ENCODE data around the gene PVR.
A peak's percentile ranks its signal among the peaks of the same experiment; 100 is the strongest.

The PVR gene

DNA sequence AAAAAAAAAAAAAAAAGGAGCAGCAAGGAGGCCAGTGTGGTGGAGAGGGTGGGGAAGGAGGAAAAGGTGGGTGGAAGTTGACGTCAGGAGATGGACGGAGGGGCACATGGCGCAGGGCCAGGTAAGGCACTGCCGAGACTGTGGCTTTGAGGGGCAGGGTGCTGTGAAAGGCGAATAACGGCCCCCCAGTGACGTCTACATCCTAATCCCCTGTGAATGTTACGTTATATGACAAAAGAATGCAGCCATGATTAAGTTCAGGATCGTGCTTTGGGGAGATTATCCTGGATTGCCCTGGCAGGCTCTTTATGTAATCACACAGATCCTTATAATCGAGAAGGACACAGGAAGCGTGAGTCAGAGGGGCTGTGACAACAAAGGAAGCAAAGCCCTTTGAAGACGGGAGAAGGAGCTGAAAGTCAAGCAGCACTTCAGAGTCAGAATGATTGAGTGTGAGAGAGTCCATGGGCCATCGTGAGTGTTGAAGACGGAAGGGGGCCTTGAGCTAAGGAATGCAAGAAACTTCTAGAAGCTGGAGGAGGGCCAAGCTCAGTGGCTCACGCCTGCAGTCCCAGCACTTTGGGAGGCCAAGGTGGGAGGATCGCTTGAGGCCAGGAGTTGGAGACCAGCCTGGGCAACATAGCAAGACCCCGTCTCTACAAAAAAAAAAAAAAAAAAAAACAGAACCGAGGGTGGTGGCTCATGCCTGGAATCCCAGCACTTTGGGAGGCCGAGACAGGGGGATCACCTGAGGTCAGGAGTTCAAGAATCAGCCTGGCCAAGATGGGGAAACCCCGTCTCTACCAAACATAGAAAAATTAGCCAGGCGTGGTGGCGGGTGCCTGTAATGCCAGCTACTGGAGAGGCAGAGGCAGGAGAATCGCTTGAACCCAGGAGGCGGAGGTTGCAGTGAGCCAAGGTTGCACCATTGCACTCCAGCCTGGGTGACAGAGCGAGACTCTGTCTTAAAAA is 41.5 kb downstream of the PVR start:
- peak overlapping the region; percentile 60 for H3K4me2 ChIP-seq (ENCODE audit: low read length)
- no peaks in the 10 kb centered on the region for H4K20me1 ChIP-seq (ENCODE audit: control insufficient read depth, insufficient read depth, low read depth, low read length)
- H3K27ac ChIP-seq (ENCODE audit: low read depth, low read length) = no peak overlapping the region
- peaks cover 11% of the 10 kb centered on the region for H3K27me3 ChIP-seq (ENCODE audit: control insufficient read depth, low read length)
- no peaks in the 10 kb centered on the region for H3K9me3 ChIP-seq (ENCODE audit: control insufficient read depth, insufficient read depth, low read length)
- no peaks in the 10 kb centered on the region for H3K9me2 ChIP-seq (replicated peaks; ENCODE audit: control insufficient read depth, low read length)
- no peaks in the 10 kb centered on the region for H3F3A ChIP-seq (ENCODE audit: control insufficient read depth, insufficient read depth)
- H3K4me1 ChIP-seq (ENCODE audit: control insufficient read depth, low read length) = peaks cover 19% of the 10 kb centered on the region
- peak overlapping the region; percentile 56 for H3K4me3 ChIP-seq (ENCODE audit: low read length)
- TF ChIP-seq, protein P1, sequence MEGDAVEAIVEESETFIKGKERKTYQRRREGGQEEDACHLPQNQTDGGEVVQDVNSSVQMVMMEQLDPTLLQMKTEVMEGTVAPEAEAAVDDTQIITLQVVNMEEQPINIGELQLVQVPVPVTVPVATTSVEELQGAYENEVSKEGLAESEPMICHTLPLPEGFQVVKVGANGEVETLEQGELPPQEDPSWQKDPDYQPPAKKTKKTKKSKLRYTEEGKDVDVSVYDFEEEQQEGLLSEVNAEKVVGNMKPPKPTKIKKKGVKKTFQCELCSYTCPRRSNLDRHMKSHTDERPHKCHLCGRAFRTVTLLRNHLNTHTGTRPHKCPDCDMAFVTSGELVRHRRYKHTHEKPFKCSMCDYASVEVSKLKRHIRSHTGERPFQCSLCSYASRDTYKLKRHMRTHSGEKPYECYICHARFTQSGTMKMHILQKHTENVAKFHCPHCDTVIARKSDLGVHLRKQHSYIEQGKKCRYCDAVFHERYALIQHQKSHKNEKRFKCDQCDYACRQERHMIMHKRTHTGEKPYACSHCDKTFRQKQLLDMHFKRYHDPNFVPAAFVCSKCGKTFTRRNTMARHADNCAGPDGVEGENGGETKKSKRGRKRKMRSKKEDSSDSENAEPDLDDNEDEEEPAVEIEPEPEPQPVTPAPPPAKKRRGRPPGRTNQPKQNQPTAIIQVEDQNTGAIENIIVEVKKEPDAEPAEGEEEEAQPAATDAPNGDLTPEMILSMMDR (IDR thresholded peaks at IDR 0.05; ENCODE audit: low read depth, low read length, poor library complexity, severe bottlenecking) = no peak
- TF ChIP-seq EZH2phosphoT487 (IDR thresholded peaks at IDR 0.05; ENCODE audit: borderline replicate concordance, low read length) = no peak
- H3K36me3 ChIP-seq (ENCODE audit: control insufficient read depth, low read length) = no peaks in the 10 kb centered on the region
- H3K79me2 ChIP-seq (ENCODE audit: control insufficient read depth, low read length) = no peaks in the 10 kb centered on the region

DNA sequence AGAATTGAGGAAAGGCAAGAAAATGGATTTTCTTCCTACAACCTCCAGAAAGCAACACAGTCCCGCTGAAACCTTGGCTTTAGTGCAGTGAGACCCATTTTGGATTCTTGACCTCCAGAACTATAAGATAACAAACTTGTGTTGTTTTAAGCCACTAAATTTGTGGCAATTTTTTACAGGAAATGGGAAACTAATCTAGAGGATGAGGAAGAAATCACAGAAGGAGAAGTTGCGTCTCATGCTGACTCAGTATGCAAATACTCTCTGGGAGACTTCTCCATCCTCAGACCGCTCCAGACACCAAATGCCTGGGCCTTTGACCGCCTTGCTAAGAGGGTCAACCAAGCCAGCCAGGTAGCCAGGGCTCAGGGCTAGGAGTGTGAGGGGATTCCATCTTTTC is 42.2 kb downstream of the PVR start:
- Histone ChIP-seq H4K20me1 (ENCODE audit: control insufficient read depth, insufficient read depth, low read depth, low read length) (no peaks in the 10 kb centered on the region), H3K27ac (ENCODE audit: low read depth, low read length) (no peak overlapping the region), H3K27me3 (ENCODE audit: control insufficient read depth, low read length) (peaks cover 11% of the 10 kb centered on the region), H3K36me3 (ENCODE audit: control insufficient read depth, low read length) (no peaks in the 10 kb centered on the region), H3K9me2 (replicated peaks; ENCODE audit: control insufficient read depth, low read length) (no peaks in the 10 kb centered on the region), H3K4me1 (ENCODE audit: control insufficient read depth, low read length) (peaks cover 19% of the 10 kb centered on the region), H3K9me3 (ENCODE audit: control insufficient read depth, insufficient read depth, low read length) (no peaks in the 10 kb centered on the region), H3F3A (ENCODE audit: control insufficient read depth, insufficient read depth) (no peaks in the 10 kb centered on the region), H3K4me3 (ENCODE audit: low read length) (peak overlapping the region; percentile 56), H3K79me2 (ENCODE audit: control insufficient read depth, low read length) (no peaks in the 10 kb centered on the region), H3K4me2 (ENCODE audit: low read length) (peak overlapping the region; percentile 60)
- no peak for TF ChIP-seq EZH2phosphoT487 (IDR thresholded peaks at IDR 0.05; ENCODE audit: borderline replicate concordance, low read length)

DNA sequence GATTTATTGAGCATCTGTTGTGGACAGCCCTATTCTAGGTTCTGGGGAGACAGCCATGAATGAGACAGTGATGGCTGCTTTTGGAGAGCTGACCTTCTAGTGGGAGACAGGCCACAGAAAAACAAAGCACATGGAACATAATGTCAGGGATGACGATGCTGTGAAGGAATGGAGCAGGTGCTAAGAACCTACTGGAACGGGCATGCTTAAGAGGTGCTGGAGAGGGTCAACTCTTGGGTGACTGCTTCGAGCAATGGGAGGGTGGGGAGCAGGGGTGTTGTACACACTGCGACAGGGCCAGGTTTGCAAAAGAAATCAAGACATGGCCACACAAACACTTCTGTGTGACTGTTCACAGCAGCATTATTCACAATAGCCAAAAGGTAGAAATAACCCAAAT is 43.2 kb downstream of the PVR start:
- no peak overlapping the region for H3K4me2 ChIP-seq (ENCODE audit: low read length)
- H3F3A ChIP-seq (ENCODE audit: control insufficient read depth, insufficient read depth) = no peaks in the 10 kb centered on the region
- H3K9me3 ChIP-seq (ENCODE audit: control insufficient read depth, insufficient read depth, low read length) = no peaks in the 10 kb centered on the region
- H3K36me3 ChIP-seq (ENCODE audit: control insufficient read depth, low read length) = no peaks in the 10 kb centered on the region
- no peak overlapping the region for H3K27ac ChIP-seq (ENCODE audit: low read depth, low read length)
- TF ChIP-seq, protein P1 (IDR thresholded peaks at IDR 0.05; ENCODE audit: low read depth, low read length, poor library complexity, severe bottlenecking) = no peak
- TF ChIP-seq EZH2phosphoT487 (IDR thresholded peaks at IDR 0.05; ENCODE audit: borderline replicate concordance, low read length) = no peak
- peaks cover 19% of the 10 kb centered on the region for H3K4me1 ChIP-seq (ENCODE audit: control insufficient read depth, low read length)
- H3K79me2 ChIP-seq (ENCODE audit: control insufficient read depth, low read length) = no peaks in the 10 kb centered on the region
- no peak overlapping the region for H3K4me3 ChIP-seq (ENCODE audit: low read length)
- no peaks in the 10 kb centered on the region for H4K20me1 ChIP-seq (ENCODE audit: control insufficient read depth, insufficient read depth, low read depth, low read length)
- no peaks in the 10 kb centered on the region for H3K9me2 ChIP-seq (replicated peaks; ENCODE audit: control insufficient read depth, low read length)
- H3K27me3 ChIP-seq (ENCODE audit: control insufficient read depth, low read length) = peaks cover 16% of the 10 kb centered on the region

DNA sequence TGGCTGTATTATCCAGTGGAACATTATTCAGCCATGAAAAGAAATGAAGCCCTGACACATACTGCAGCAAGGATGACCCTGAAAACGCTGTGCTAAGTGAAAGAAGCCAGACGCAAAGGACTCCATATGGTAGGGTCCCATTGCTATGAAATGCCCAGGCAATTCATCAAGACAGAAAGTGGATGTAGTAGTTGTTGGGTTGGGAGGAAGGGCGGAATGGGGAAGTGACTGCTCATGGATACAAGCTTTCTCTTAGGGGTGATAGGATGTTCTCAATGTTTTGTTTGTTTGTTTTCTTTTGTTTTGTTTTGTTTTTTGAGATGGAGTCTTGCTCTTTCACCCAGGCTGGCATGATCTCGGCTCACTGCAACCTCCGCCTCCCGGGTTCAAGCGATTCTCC is 44.2 kb downstream of the PVR start:
- no peaks in the 10 kb centered on the region for H4K20me1 ChIP-seq (ENCODE audit: control insufficient read depth, insufficient read depth, low read depth, low read length)
- H3K27me3 ChIP-seq (ENCODE audit: control insufficient read depth, low read length) = peaks cover 25% of the 10 kb centered on the region
- no peak overlapping the region for H3K4me2 ChIP-seq (ENCODE audit: low read length)
- no peaks in the 10 kb centered on the region for H3K9me3 ChIP-seq (ENCODE audit: control insufficient read depth, insufficient read depth, low read length)
- H3K4me3 ChIP-seq (ENCODE audit: low read length) = no peak overlapping the region
- no peaks in the 10 kb centered on the region for H3K36me3 ChIP-seq (ENCODE audit: control insufficient read depth, low read length)
- no peak overlapping the region for H3K27ac ChIP-seq (ENCODE audit: low read depth, low read length)
- TF ChIP-seq, protein P1 (IDR thresholded peaks at IDR 0.05; ENCODE audit: low read depth, low read length, poor library complexity, severe bottlenecking) = no peak
- no peak for TF ChIP-seq EZH2phosphoT487 (IDR thresholded peaks at IDR 0.05; ENCODE audit: borderline replicate concordance, low read length)
- no peaks in the 10 kb centered on the region for H3F3A ChIP-seq (ENCODE audit: control insufficient read depth, insufficient read depth)
- peaks cover 19% of the 10 kb centered on the region for H3K4me1 ChIP-seq (ENCODE audit: control insufficient read depth, low read length)
- H3K9me2 ChIP-seq (replicated peaks; ENCODE audit: control insufficient read depth, low read length) = no peaks in the 10 kb centered on the region
- no peaks in the 10 kb centered on the region for H3K79me2 ChIP-seq (ENCODE audit: control insufficient read depth, low read length)

Data from DOHH2 (cell line).